OCI-LY7 (cell line): ENCODE data around the gene SCN5A.

Source experiments
- EZH2phosphoT487 ChIP-seq: fragments of 200-600 bp; sonication (generic); IDR thresholded peaks from 2 replicates; pipeline ENCODE4 v1.6.1; 2018; ENCODE audit warnings: low read depth, borderline replicate concordance, mild to moderate bottlenecking, mixed run types, antibody characterized with exemption, low read length, moderate library complexity, mixed read lengths
- TF ChIP-seq, protein P1 (sequence below): fragments of 200-600 bp; sonication (generic); conservative IDR thresholded peaks from 2 replicates; pipeline ENCODE4 v1.5.1; 2014; ENCODE audit warnings: mild to moderate bottlenecking, antibody characterized with exemption, low read length, moderate library complexity, mixed read lengths

DNA sequence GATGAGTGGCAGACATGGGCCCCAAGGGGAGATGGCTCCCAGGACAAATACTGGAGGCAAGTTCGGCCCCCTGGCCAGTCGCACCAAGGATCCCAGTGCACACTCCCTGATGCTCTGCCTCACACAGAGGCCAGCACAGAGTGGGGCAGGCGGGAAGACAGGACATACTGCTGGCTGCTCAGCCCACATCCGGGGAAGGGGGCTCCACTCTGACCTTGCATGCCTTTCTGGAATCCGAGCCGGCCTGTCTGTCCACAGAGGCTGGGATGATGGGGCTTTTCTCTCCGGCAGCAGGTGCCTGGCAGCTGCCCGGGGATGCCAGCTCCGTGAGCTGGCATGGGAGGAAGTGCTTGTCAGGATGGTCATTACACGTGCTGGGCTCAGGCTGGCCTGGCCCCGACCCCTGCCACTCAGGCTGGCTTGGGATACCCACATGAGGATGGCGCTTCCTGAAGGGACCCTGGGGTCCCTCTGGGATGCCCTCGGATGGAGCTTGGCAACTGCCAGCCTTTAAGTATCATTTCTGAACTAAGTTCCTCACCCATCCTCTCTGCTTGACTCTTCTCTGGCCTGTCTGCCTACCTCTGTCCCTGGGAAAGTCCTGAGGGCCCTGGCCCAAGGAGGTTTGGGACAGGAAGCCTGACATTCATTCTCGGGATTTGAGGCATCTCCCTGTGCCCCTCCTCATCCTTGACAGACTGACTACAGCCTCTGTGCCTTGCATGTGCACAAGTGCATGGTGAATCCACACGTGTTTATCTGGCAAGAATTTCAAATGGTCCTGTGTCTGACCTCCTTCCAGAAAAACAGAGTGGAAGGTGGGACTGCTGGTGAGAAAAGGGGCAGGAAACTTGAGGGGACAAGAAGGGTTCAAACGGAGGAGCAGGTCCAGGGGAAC, 106.8 kb downstream of the SCN5A start:
- TF ChIP-seq, protein P1, sequence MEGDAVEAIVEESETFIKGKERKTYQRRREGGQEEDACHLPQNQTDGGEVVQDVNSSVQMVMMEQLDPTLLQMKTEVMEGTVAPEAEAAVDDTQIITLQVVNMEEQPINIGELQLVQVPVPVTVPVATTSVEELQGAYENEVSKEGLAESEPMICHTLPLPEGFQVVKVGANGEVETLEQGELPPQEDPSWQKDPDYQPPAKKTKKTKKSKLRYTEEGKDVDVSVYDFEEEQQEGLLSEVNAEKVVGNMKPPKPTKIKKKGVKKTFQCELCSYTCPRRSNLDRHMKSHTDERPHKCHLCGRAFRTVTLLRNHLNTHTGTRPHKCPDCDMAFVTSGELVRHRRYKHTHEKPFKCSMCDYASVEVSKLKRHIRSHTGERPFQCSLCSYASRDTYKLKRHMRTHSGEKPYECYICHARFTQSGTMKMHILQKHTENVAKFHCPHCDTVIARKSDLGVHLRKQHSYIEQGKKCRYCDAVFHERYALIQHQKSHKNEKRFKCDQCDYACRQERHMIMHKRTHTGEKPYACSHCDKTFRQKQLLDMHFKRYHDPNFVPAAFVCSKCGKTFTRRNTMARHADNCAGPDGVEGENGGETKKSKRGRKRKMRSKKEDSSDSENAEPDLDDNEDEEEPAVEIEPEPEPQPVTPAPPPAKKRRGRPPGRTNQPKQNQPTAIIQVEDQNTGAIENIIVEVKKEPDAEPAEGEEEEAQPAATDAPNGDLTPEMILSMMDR: no peak
- TF ChIP-seq EZH2phosphoT487: no peak
